Stimulated activated CD8-positive, alpha-beta memory T cell treated with anti-CD3 and anti-CD28 coated beads, Interleukin-7, amount 100 ng/mL, for 24 hours (primary cell): ENCODE measurements around the gene BBOX1.
"Not testable (repeated sequence)": the region's sequence is repeated elsewhere in the genome, so short reads cannot be mapped to it uniquely, and the experiment has no call there.

Experiments
- DNase-seq: peaks from one replicate; pipeline ENCODE4 v3.0.0-alpha.2; 2020; ENCODE audit warnings: low read depth

BBOX1 gene

GRCh38 chr11:27084518-27084917 lies 43.9 kb downstream of the BBOX1 start:
- no peak for DNase-seq

- no peak for DNase-seq
Observed at GRCh38 chr11:27085111-27085510, 44.5 kb downstream of the BBOX1 start.

GRCh38 chr11:27085605-27086004 lies 45.0 kb downstream of the BBOX1 start:
- DNase-seq, result no peak

GRCh38 chr11:27087432-27087831 lies 46.8 kb downstream of the BBOX1 start:
- DNase-seq, result no peak

- DNase-seq, result no peak
Observed at GRCh38 chr11:27088353-27088752, 47.7 kb downstream of the BBOX1 start.

GRCh38 chr11:27089746-27090145 lies 49.1 kb downstream of the BBOX1 start:
- no peak for DNase-seq

- not testable (repeated sequence) for DNase-seq
Observed at GRCh38 chr11:27090357-27090948, 49.8 kb downstream of the BBOX1 start.

- DNase-seq, result no peak
Observed at GRCh38 chr11:27094120-27094519, 53.5 kb downstream of the BBOX1 start.

- no peak for DNase-seq
Observed at GRCh38 chr11:27095059-27095458, 54.4 kb downstream of the BBOX1 start.

- no peak for DNase-seq
Observed at GRCh38 chr11:27095887-27096286, 55.3 kb downstream of the BBOX1 start.

- DNase-seq, result no peak
Observed at GRCh38 chr11:27097551-27097950, 56.9 kb downstream of the BBOX1 start.

GRCh38 chr11:27100534-27100933 lies 59.9 kb downstream of the BBOX1 start:
- DNase-seq, result no peak

GRCh38 chr11:27107548-27107947 lies 66.9 kb downstream of the BBOX1 start:
- no peak for DNase-seq

GRCh38 chr11:27108809-27109208 lies 68.2 kb downstream of the BBOX1 start:
- DNase-seq, result no peak

GRCh38 chr11:27111896-27112295 lies 71.3 kb downstream of the BBOX1 start:
- DNase-seq, result no peak

- no peak for DNase-seq
Observed at GRCh38 chr11:27112946-27113345, 72.3 kb downstream of the BBOX1 start.

GRCh38 chr11:27115051-27115650 lies 74.5 kb downstream of the BBOX1 start:
- DNase-seq, result no peak

GRCh38 chr11:27116684-27117083 lies 76.1 kb downstream of the BBOX1 start:
- no peak for DNase-seq

GRCh38 chr11:27118371-27118770 lies 77.8 kb downstream of the BBOX1 start:
- no peak for DNase-seq

GRCh38 chr11:27118949-27119348 lies 78.3 kb downstream of the BBOX1 start:
- DNase-seq, result no peak

GRCh38 chr11:27119396-27119795 lies 78.8 kb downstream of the BBOX1 start:
- DNase-seq, result no peak

- no peak for DNase-seq
Observed at GRCh38 chr11:27120211-27120610, 79.6 kb downstream of the BBOX1 start.

- no peak for DNase-seq
Observed at GRCh38 chr11:27122001-27122400, 81.4 kb downstream of the BBOX1 start.
